Stimulated activated CD4-positive, alpha-beta T cell treated with anti-CD3 and anti-CD28 coated beads, Interleukin-2, amount 100 ng/mL, for 4 hours (primary cell): ENCODE results near the gene TBC1D5.
A peak's percentile ranks its signal among the peaks of the same experiment; 100 is the strongest.
"Not testable (repeated sequence)": the region's sequence is repeated elsewhere in the genome, so short reads cannot be mapped to it uniquely, and the experiment has no call there.

ENCODE experiments used
- DNase-seq: peaks from one replicate; pipeline ENCODE4 v3.0.0-alpha.2; 2020; ENCODE audit warnings: low read depth

The TBC1D5 gene

DNA sequence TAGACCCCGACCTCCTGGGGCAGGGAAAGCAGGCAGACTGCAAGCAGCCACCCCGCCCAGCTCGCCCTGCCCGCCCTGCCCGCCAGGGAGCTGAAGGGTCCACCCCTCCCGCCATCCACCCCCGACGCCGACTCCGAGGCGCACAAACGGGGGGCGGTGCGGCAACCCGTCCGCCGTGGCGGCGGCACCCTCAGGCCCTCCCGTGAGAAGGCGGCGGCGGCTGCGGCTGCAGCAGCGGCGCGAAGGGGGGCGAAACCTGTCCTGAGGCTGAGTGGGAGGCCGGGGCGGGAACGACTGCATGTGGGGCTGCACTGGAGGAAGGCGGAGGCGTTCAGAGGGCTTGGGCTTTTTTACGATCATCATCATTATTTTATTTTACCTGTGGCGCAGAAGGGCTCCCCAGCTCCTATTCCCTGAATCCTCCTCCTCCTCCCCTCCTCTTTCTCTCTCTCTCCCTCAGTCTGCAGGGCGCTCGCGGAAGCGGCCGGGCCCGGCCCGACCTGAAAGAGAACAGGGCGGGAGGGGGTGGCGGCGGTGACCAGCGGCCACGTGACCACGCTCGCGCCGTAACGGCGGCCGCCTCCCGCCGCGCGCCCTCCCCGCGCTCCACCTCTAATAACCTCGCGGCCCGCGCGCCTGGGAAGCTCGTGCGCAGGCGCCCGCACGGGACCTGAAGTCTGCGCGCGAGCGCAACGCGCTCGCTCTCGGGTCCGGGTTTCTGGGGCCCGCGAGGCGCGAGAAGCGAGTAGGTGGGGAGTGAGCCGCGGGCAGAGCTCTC is at the start of gene TBC1D5:
Gene TBC1D5 (minus strand): TSS at position 530 of the 778 bp plus-strand sequence. CDS start 234,061 bp downstream, outside the sequence.
- DNase-seq: peak; percentile 84

DNA sequence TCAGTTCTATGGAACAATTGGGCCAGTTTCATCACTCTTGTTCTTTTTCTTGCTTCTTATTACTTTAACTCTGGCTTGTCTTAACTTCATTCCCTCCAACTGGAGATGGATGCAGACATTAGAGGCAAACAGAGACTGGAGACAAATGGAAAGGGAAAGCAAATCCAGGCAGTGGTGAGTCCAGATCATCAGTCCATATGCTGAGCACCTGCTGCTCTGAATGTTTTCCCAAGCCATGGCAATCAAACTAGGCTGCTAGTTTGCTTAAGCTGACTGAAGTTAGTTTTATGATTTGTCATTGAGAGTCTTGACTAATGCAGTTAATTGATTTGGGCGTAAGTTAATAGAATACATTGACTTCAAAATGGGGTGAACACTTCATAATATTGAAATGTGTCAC is 41.0 kb upstream of the TBC1D5 start:
- no peak for DNase-seq

GRCh38 chr3:17782751-17783150 is 40.3 kb upstream of the TBC1D5 start:
- DNase-seq: no peak

DNA sequence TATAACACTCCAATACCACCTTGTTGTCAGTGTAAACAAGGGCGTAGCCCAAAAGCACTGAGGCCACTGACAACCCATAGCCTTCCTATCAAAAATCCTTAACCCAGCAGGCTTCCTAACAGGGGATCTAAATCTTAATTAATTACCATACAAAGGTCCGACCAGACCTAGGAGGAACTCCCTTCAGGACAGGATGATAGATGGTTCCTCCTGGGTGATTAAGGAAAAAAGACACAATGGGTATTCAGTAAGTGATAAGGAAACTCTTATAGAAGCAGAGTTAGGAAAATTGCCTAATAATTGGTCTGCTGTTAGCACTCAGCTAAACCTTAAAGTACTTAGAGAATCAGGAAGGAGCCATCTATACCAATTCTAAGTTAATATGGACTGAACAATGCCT is 37.9 kb upstream of the TBC1D5 start:
- not testable (repeated sequence) for DNase-seq

- not testable (repeated sequence) for DNase-seq
These were observed 37.1 kb upstream of the TBC1D5 start for GRCh38 chr3:17779304-17780250.

- not testable (repeated sequence) for DNase-seq
These were observed 34.9 kb upstream of the TBC1D5 start for GRCh38 chr3:17777326-17777725.

DNA sequence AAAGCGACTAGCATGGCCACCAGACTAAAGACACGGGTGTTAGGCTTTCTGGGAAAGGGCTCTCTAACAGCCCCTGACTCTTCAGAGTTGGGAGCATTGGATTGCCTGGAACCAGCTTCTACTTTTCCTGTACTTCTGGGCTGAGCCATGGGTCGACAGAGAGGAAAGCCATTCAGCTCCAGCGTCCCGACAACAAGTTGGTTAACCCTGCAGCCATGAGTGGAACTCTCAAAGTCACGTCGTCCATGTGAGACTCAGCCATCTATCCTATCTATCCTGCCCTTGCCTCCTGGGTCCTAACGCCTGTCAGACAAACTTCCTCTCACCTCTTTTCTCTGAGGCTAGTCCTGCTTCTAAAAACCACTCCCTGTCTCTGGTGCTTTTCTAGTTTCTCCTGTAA is 32.6 kb upstream of the TBC1D5 start:
- no peak for DNase-seq

GRCh38 chr3:17774180-17774910 is 31.9 kb upstream of the TBC1D5 start:
- not testable (repeated sequence) for DNase-seq

GRCh38 chr3:17772556-17772955 is 30.1 kb upstream of the TBC1D5 start:
- no peak for DNase-seq

- DNase-seq: no peak
These were observed 29.0 kb upstream of the TBC1D5 start for GRCh38 chr3:17771177-17772017.

DNA sequence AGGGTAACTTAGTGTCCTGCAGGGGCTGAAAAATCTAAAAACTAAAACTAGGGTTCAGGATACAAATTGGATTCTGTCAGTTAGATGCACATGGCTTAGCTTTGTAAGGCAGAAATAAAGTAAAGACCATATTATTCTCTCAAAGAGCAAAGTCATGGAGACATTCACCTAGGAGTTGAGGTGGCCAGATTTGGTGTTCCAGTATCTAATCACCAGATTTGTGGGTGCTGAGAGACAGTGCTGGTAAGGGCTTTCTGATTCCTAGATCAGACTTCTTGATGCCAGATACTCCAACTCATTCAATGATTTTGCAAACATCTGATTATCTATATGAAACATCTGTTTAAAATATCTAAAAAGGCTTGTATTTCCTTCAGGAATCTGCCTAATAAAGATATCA is 28.3 kb upstream of the TBC1D5 start:
- no peak for DNase-seq

DNA sequence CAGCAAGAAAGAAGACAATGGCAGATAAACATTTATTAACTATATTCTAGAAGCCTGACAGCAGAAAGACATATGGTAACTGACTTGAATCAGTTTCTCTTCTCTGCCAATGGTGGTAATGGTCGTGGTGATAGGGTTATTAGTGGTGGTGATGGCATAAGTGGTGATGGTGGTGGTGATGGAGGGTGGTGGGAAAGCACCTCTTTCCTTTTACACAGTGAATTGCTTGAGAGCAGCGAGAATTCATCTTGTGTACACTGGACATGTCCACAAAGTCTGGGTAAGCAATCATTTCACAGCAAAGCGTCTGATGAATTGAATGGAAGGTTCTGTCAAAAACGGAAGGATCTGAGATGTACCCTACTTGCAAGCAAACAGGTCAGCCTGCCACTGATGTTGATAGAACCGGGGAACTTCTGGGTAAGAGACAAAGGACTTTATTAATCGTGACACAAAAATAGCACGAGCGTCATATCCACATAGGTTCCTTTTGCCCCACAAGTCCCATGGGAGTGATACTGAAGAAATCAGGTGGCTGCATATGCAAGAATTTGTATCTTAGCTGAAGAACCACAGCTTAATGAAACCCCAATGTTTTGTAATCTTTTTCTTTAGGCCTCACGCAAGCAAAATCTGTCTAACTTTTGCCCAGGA is 23.5 kb upstream of the TBC1D5 start:
- DNase-seq: no peak

DNA sequence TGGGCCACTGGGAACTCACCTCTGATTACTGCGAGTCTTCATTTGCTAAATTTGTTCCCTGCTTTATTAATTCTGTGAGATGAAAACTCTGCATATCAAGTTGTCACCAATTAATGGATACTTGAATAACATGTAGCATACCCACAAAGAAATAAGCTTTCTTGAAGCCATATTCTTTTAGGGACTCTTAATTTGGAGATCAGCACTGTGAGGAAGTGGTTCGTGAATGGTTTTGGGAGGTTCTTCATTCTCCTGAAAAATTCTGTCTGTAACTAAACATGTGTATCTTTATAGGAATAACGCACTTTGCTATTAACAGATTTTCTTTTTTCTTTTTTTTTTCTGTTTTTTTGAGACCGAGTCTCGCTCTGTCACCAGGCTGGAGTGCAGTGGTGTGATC is 19.1 kb upstream of the TBC1D5 start:
- no peak for DNase-seq

DNA sequence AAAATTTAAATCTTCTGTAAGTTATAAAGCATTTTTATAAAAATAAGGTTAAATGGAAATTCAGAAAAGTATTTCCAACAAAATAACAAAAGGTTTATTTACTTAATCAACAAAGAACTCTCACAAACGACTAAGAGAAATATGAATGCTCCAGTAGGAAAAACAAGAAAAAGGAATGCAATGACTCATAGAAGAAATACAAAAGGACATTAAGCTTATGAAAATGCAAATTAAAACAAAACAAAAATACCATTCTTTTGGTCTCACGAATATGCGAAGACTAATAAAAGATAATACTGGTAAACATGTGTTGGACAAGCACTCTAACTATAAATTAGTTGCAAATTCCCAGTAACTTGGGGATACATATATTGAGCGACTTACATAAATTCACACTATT is 17.5 kb upstream of the TBC1D5 start:
- no peak for DNase-seq

GRCh38 chr3:17755836-17756235 is 13.4 kb upstream of the TBC1D5 start:
- DNase-seq: no peak

GRCh38 chr3:17753632-17753992 is 11.2 kb upstream of the TBC1D5 start:
- DNase-seq: no peak

GRCh38 chr3:17752876-17753631 is 10.6 kb upstream of the TBC1D5 start:
- no peak for DNase-seq

DNA sequence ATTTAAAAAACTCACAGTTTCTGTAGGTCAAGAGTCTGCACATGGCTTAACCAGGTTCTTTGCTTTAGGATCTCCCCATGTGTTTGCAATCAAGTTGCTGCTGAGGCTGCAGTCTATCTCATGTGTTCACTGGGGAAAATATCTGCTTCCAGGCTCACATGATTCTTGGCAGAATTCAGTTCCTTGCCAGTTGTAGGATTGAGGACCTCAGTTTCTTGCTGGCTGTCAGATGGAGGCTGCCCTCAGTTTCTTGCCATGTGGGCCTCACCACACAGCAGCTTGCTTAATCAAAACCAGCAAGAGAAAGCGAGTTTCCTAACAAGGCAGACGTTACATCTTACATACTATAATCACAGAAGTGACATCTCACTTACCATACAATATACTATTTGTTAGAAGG is 10.0 kb upstream of the TBC1D5 start:
- DNase-seq: no peak

GRCh38 chr3:17749705-17750293 is 7.4 kb upstream of the TBC1D5 start:
- DNase-seq: no peak

DNA sequence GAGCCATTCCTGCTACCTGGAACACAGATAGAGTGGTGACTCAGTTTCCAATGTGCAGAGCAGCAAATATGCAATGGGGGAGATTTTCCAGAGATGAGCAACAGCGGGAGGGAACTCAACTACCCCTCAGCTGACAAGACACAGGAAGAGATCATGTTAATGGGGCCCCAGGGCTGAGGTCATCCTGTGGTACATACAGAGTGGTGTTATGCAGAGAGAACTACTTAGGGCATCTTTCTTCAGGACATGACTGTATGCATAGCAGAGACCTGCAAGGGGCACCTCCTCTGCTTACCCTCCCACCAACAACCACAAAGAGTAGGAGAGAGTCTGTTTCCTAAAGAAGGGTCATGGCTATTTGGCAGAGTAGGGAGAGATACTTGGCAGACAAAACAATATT is 6.8 kb upstream of the TBC1D5 start:
- no peak for DNase-seq
